Right kidney (tissue), 9 donors: ENCODE data around the gene C6.
"Not testable (repeated sequence)": the region's sequence is repeated elsewhere in the genome, so short reads cannot be mapped to it uniquely, and the experiment has no call there.

Experiments used
- DNase-seq: peaks from one replicate; pipeline ENCODE4 v3.0.0-alpha.2; 2016
- long read RNA-seq, 8 donors: transcript quantifications; one replicate each; lab custom pipeline, GENCODE V29; 2026

The C6 gene
- long read RNA-seq, donor 1: 0 reads
- long read RNA-seq, donor 2: 0 reads
- long read RNA-seq, donor 3: 0 reads
- long read RNA-seq, donor 4: 0 reads
- long read RNA-seq, donor 5: 0 reads
- long read RNA-seq, donor 6: 0 reads
- long read RNA-seq, donor 7: 0 reads
- long read RNA-seq, donor 8: 0 reads

DNA sequence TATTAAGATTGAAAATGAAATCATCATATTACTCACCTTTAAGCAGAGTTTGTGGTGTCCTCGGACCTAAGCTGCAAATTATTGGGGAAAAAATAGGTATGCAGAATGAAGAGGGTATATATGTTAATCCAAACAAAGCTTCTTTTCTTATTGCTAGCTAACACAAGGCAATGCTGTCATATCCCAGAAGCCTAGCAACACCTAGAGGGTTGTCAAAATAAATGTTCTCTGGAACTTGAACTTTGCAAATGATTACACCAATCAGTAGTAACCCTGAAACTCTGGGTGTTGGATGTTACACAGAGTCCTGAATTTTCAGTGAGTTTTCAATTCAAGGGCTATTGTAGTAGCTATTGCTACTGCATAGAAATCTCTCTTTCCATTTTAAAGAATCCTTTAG lies at the start of gene C6:
TSS of gene C6 (minus strand) at position 193 of the 400 bp plus-strand sequence. CDS start 10,302 bp downstream, outside the sequence.
- no peak for DNase-seq

DNA sequence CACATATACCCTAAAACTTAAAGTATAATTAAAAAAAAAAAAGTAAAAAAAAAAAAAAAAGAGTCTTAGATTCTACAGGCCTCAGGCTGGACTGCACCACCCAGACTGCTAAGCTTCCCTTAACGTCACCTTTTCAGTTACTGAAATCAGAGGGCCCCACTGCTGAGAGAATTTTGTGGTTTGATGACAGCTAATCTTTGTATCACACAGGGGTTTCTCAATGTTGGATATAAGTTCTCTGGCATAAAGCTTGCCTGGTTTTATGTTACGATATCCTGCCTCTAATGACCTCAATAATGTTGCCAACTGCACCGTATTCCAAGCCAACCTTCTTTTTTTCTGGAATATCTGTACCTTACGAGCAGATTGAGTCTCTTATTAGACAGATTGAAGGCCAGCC lies 43.1 kb upstream of the C6 start:
- DNase-seq: no peak

DNA sequence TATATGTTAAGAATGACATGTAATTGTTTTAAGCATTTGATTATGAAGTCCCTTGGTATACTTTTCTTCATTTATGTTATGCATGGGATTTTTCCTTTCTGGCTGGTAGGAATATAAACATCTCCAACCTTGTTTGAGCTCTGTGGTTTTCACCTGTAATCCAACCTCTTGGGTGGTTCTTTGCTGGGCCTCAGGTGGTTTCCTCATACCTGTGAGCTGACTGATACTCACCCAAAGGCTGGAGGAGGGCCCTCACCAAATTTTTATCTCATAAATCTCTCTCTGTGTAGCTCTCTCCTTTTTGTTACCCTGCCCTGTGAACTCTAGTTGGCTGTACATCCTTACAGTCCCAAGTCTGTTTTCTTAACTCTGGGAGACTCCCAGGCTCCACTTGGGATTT lies 39.8 kb upstream of the C6 start:
- DNase-seq: no peak

DNA sequence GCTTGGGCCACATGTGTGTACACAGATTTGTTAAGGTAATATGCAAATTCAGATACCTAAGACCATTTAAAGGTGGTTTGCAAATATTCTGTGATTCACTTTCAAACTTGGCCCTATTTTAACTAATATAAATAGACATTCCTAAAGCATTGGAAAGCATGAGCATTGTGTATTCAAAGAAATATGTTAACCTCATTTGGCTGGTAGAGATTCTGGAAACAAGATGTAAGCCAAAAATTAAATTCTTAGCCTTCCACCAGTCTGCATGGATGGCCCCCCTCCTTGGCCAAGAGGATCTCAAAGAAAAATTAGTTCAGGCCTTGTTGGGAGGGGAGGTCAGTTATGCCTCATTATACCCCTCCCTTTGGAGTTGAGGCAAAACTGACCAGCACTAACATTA lies 38.7 kb upstream of the C6 start:
- DNase-seq: no peak

DNA sequence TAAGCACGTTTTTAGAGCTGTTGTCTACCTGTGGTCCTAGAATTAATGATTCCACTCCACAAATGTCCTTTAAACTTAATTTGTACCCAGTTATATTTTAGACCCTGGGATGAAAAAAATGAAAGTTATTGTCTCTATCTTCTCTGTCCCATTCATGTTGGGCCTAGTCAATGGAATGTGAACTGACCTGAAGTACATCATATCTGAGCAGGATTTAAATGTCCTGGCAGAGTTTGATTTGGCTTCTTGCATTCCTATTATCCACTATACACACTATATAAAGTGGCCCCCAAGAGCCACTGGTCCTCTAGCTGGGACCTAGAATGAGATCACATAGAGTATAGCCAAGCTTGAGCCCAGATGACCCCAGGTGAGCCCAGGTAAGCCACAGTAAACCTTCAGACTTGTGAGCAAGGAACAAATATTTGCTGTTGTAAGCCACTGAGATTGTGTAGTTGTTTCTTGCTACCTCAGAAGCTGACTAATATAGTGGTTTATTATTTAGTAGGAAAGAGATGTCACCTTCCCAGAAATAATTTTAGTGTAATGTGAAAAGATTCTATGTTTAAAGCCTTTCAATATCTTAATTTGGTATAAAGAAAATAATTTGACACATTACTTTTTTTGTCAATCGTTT lies 37.1 kb upstream of the C6 start:
- no peak for DNase-seq

DNA sequence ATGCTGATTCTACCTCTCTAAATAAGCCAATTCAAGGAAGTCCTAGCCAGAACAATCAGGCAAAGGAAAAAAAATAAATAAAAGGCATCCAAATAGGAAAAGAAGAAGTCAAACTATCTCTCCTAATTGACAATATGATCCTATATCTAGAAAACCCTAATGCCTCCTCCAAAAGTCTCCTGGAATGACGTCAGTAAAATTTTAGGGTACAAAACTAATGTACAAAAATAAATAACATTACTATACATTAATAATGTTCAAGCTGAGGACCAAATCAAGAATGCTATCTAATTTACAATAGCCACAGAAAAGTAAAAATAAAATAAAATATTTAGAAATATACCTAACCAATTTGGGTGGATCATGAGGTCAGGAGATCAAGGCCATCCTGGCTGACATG lies 33.8 kb upstream of the C6 start:
- no peak for DNase-seq

DNA sequence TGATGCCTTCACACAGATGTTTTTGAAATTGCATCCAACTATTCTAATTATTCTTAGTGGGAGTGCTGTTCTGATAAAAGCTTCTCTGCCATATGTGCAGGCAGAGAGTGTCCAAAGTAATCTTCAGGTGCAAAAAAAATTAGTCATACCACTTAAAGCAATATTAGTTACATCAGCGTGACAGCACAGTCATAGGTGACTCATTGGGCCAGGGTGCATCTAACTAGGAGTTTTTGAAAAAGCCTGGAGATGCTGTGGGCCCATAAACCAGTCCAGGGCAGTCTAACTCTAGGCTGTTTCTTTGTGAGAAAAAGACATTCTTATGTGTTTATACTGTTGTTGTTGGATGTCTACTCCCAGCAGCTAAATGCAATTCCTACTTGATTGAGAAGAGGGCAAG lies 33.0 kb upstream of the C6 start:
- no peak for DNase-seq

DNA sequence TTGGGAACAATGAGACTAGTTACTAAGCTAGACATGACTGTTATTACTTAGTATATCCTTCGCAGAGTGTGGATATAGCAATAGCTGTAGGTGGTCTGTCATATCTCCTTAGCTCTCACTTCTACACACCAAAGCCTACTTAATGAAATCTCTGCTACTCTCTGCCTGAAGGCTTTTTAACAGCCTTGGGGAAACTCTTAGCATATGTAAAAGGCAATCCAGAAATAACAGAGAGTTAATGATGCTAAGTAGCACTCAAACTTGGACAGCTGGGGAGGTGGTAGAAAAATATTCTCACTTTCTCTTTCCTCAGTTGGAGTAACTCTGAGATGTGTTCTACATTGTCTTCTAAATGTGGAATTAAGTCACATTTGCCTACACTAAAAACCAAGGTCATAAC lies 30.2 kb upstream of the C6 start:
- no peak for DNase-seq

DNA sequence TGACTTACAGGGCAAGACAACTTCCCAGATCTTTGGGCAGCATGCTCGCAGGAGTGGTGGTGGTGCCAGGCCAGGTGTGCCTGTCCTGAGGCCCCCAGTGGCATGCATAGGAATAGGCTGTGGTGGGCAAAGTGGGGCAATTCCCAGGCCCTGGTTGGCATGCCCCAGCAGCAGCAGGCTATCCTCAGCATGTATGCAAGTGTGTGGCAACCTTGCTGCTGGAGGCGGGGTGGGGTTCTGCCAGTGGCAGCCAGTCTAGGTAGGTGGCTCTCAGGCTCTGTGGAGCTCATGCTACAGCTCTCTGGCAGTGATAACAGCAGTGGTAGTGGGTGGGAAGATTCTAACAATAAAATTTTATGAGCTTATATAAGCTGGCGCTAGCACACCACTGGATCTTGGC lies 27.7 kb upstream of the C6 start:
- DNase-seq: no peak

DNA sequence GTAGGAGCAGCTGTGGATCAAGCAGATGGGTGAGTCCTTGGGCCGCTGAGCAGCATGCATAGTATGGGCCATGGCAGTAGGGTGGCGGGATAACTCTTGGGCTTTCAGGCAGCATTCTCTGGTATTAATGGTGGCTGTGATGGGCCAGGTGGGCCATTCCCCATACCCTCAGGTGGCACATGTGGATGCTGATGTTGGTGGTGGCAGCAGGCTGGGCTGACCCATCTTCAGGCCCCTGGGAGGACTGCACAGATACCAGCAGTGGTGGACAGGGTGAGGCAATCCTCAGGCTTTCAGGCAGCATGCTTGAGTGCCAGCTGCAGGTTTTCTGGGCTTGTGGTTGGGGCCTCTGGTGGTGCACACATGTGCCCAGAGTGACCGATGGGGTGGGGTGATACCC lies 27.1 kb upstream of the C6 start:
- no peak for DNase-seq

DNA sequence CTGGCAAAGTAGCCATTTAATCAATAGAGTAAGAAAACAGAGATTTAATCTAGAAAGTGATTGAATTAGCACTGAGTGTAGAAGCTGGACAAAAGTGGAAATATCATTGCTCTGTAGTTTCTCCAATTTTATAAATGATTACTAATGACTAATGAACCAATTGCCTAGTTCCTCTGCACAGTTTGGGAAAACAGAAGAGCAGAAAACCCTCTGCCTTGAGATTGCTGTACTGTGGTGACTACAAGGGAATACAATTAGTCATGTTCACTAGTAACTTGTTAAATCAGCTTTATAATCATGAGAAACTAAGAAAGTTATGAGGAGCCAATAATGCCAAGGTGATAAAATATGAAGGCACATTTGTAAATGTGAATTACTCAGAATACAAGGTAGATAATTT lies 21.1 kb upstream of the C6 start:
- DNase-seq: no peak

DNA sequence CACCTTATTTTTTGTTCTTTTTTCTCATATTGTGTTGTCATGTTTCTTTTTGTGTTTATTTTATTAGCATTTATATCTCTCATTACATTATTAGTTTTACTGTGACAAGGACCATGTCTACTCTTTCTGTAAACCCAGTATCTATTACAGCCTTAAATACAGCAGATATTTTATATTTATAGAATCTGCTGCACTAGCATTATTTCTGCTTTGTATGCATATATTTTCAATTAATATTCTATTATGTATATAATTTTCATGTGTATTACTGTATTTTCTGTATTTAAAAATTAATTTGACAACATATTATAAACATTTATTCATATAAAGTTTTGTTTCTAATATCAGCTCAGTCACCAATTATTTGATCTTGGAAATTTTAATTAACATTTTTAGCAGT lies 19.5 kb upstream of the C6 start:
- no peak for DNase-seq

DNA sequence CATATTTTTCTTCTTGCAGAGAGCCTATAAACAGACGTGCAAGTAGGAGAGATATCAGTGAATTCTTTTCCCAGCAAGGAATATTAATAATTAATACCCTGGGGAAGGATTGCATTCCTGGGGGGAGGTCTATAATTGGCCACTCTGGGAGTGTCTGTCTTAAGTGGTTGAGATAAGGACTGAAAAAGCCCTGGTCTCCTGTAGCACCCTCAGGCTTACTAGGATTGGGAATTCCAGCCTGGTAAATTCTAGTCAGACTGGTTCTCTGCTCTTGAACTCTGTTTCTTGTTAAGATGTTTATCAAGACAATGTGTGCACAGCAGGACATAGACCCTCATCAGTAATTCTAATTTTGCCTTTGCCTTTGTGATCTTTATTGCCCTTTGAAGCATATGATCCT lies 16.9 kb upstream of the C6 start:
- DNase-seq: not testable (repeated sequence)

DNA sequence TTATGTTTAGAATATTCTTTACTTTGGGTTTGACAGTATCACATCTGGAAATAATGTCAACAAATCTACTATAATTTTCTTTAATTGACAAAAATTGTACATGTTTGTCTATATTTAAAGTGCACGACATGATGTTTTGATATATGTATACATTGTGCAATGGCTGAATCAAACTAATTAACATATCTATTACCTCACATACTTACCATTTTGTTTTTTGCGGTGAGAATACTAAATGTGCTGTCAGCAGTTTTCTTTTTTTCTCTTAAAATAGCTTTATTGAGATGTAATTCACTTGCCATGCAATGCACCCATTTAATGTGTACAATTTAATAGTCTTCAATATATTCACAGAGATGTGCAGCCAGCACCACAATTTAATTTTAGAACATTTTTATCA lies 10.6 kb upstream of the C6 start:
- DNase-seq: no peak

DNA sequence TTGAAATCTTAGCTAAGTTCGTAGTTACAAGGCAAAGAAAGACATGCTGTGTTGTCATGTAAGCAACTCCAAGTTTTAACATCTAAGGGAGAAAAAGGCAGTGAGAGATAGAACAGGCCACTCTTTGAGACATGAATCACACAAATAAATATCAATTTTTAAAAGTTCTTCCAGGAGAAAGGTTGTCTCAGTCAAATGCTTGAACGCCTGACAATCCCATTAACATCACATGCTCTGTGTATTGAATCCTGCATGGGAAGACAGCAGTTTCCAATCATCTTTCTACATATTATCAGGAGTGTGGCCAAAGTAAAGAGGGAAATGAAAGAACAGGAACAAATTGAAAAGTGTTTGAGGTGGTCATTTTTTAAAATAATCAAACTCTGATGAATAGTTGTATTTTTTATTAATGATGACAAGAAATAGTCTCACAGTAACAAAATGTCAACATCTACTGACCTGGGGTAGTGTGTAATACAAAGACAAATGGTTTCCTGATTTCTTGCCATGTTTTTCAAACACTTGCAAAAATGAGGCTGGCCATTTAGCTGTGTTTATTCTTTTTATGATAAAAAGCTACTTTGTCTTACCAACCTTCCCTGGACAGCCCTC lies 6.4 kb upstream of the C6 start:
- no peak for DNase-seq

DNA sequence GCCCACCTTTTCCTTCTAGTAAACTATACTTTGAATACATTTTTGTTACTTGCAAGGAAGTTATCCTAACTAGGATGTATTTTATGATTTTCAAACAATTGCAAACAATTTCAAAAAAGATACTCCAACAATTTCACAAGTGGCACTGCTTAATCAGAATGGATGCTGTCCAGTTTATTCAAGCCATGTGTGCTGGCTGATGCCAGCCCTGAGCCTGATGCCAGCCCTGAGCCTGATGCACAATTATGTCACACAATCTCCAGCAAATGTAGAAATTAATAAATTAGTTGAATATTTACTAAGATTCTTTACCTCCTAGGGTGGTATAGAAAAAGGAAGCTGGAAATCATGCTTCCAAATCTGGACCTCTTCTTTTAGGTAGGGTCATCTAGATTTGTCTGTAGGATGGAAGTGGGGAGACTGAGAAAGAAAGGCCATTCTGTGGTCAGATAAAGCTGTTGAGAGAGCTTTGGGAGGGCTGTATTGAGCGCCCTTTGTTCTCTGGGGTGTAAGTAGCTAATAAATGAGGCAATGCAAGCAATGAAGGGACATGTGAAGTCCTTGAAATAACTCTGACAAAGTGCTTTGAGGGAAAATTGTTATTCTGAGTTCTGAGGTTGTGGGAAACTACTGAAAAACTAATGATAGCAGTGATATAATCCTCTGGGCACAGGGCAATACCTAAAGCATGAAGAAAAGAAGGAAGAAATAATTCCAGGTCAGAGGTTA lies 5.8 kb upstream of the C6 start:
- DNase-seq: no peak

DNA sequence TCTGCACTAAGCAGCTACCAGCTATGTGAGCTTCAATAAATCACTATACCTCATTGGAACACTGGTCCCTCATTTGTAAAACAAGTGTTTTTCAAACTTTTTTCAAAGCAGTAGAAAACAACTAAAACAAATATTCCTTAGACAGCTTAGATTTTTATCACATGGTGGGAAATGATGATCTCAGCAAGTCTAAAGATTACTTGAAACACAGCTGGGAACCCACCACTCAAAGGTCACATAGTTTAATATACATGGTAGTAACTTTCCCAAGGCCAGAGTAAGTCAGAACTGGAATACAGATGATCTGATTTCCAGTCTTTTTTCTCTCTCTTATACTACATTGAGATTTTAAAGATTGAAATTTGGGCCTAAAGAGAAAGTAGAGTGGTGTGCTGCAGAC lies 850 bp upstream of the C6 start:
- DNase-seq: no peak

DNA sequence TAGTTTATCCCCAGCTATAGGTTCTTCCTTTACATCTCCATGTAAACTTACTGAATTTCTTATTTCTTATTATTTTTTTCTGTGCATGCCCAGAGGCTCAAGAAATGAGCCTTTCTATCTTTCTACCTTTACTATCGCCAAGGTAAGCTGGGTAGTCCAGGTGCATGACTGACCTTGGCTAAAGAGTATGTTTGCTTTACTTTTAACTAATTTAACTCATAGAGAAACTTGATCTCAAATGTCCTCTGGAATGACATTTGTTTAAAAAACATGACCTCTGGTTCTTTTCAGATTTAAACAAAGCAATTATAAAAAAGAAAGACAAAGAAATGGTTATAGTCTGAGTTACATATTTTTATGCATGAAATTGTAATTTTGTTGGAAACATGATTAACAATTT lies 397 bp downstream of the C6 start:
- DNase-seq: no peak

DNA sequence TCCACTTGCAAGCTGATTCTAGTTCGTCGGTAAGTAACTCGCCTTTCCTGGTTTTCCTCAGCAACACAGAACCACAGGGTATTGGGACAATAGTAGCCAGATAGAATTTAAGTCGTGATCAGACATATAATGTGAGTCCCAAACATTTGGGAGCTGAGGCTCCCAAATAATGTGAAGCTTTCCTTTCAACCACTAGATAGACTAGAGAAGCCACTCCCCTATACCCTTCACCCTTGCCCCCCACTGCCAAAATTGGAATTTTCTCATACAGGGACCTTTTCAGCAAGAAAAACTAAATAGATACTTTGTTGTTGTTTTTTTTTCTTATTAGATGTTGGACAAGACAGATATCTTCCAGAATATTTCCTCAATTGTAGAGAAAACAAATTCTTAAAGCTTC lies 1.9 kb downstream of the C6 start:
- DNase-seq: no peak

DNA sequence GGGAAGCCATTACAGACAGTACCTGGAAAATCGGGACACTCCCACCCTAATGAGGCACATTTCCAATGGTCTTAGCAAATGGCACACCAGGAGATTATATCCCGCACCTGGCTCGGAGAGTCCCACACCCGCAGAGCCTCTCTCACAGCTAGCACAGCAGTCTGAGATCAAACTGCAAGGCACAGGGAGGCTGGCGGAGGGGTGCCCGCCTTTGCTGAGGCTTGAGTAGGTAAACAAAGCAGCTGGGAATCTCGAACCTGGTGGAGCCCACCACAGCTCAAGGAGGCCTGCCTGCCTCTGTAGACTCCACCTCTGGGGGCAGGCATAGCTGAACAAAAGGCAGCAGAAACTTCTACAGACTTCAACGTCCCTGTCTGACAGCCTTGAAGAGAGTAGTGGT lies 7.9 kb downstream of the C6 start:
- not testable (repeated sequence) for DNase-seq

DNA sequence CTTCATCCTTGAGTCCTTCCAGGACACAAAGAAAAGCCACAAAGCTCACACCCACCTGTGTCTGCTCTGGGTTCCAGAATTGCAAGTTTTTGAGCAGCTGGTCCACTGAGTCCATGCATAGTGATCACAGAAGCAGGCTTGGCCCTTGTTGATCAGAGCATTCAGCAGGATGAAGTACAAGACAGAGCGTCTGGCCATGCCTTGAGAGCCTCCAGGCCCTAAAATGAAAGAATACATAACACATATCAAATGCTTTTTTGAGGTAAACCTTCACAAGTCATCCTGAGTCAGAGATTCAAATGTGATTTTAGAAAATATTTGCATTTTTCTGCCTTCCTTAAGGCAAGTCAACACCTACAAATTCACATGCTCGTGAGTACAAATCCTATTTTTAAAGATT lies 10.3 kb downstream of the C6 start:
- DNase-seq: no peak

DNA sequence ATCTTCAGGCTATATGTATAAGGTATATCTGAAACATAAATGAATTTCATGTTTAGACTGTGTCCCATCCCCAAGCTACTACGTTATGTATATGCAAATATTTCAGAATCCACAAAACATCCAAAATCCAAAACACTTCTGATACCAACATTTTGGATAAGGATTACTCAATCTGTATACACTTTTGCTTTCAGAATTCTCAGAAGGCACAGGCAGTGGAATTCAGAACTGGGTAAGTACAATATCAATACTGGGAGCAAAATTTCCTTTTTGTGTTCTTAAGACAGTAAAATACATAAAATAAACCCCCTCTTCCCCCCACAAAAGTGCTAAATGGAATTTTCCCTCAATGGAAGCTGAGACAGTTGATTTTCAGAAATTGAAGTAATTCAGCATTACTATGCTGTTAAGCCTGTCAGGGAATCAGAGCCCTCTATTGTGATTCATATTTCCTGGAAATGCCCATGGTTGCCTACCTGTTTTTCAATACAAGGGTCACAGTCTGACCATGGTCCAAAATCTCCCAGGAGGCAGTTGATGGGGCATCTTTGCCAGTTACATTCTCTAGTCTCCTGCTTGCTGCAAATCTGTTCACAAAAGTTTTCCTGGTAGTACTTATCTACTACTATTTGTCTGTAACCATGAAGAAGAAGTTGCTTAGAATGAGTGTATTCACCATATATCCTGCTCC lies 12.1 kb downstream of the C6 start:
- no peak for DNase-seq

DNA sequence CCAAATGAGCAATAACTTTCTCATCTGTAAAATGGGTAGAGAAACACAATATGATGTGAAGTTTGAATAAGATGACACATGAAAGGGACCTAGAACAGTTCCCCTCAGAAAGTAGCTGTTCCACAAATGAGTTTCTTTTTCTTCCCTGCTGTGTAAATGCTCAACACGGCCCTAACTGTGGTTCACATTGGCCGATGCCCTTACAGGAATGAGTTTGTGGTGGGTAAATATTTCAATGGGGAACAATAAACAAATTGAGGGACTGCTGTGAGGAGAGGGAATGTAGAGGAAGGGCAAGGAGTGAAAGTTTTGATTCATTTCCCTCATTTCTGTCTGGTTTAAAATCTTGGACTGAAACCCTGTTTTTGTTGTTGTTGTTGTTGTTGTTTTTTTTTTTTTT lies 12.8 kb downstream of the C6 start:
- DNase-seq: no peak
